ENCODE results near the gene ADARB2.

DNA sequence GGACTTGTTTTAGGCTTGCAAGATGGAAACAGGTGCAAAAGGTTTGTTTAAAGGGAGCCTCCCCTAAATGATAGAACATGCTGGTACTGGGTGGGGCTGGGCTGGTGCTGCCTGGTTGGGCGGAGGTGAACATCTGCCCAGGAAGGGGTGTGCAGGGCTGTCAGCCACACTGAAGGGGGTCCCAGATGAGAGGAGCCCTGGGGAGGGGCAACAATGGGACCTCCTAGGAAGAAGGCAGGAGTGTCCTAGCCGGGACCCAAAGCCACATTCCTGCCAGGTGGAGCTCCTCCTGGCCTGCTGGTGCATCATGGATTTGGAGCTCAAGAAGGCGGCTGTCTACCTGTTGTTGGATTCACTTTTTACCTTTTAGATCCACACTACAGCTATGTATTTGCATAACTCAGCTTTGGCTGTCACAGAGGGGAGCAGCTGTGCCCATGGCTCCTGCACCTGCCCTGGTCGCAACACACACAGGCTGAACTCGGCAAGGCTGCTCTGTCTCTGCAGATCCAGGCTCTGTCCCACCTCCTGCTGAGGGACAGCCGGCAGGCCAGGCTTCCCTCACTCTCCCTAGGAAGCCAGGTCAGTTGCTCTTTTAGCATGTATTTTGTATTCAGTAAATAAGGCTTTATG is 59.9 kb downstream of the ADARB2 start:
- TF ChIP-seq FOXK2 (IDR thresholded peaks at IDR 0.05) (no peak), FOXM1 (IDR thresholded peaks at IDR 0.05; ENCODE audit: borderline replicate concordance) (no peak), LEF1 (IDR thresholded peaks at IDR 0.05; ENCODE audit: borderline replicate concordance) (no peak), BHLHE40 (IDR thresholded peaks at IDR 0.05; ENCODE audit: borderline replicate concordance) (no peak), CTBP1 (IDR thresholded peaks at IDR 0.05; ENCODE audit: borderline replicate concordance) (no peak)

All from HEK293T (cell line).